Psoas muscle (tissue), 8 donors: ENCODE measurements around the gene DNAH8. TPM values are rescaled to one million over a fixed set of nuclear protein-coding genes. Genes with fewer than 3 reads are reported as not detected.

ENCODE experiments used
- ATAC-seq, 4 donors: fragments of 200-7000 bp; cut with Tn5 transposase; one replicate each; pipeline ENCODE4 v1.9.1; 2020; ENCODE audit warnings: moderate library complexity in 3 of 4, mild to moderate bottlenecking in 2 of 4
- DNase-seq, 2 donors: peaks; one replicate each; pipeline ENCODE4 v3.0.0-alpha.2; 2020
- H3K27ac ChIP-seq: fragments of 200-600 bp; one replicate; pipeline ENCODE4 v1.8.0; 2022
- H3K27me3 ChIP-seq, 3 donors: fragments of 200-600 bp in 1 of 3; one replicate each; pipeline versions ENCODE4 v1.6.1 to v1.8.0; 2013 to 2022; ENCODE audit warnings: low read length in 2 of 3, mild to moderate bottlenecking in 2 of 3, moderate library complexity in 1 of 3; ENCODE audit not compliant: insufficient read depth in 3 of 3
- H3K36me3 ChIP-seq, 2 donors: fragments of 200-600 bp in 1 of 2; one replicate each; pipeline versions ENCODE4 v1.6.1 to v1.8.0; 2013 to 2022; ENCODE audit warnings: low read depth in 1 of 2, mild to moderate bottlenecking in 1 of 2, moderate library complexity in 1 of 2; ENCODE audit not compliant: insufficient read depth in 1 of 2
- H3K4me1 ChIP-seq: fragments of 200-600 bp; one replicate; pipeline ENCODE4 v1.8.0; 2022
- H3K4me3 ChIP-seq: fragments of 200-600 bp; one replicate; pipeline ENCODE4 v1.8.0; 2022; ENCODE audit warnings: mild to moderate bottlenecking
- H3K9me3 ChIP-seq: fragments of 200-600 bp; one replicate; pipeline ENCODE4 v1.8.0; 2022
- CTCF ChIP-seq: fragments of 200-600 bp; IDR thresholded peaks from one replicate; pipeline ENCODE4 v1.8.0; 2022; ENCODE audit warnings: antibody characterized with exemption
- WGBS, 3 donors: extraction: QIAGEN DNeasy Blood & Tissue Kit; methylation state at CpG; one replicate each; pipeline versions ENCODE4 v1.1.6 to v1.1.7; 2013; 5-methylcytosine and 5-hydroxymethylcytosine counted together
- intact Hi-C, 2 donors: fragments of 100-400 bp; cut with DNase I; formaldehyde crosslinking; loops; one replicate each; pipeline versions ENCODE4 v1.11.0 to v1.14.2; 2022
- polyA plus RNA-seq, 3 donors: library from polyadenylated mRNA; stranded (reverse); fragments of 200-250 nt; gene quantifications; one replicate each; pipeline ENCODE4 v1.2.3, GENCODE V29; 2013
- total RNA-seq, 4 donors: library from RNA; stranded (reverse); fragmentation: NEBNext Ultra II Directional in 2 of 4; extraction: Animal tissue kit (Norgen Biotek cat#: 25700) in 2 of 4; gene quantifications; one replicate each; pipeline versions ENCODE4 v1.2.1 to v1.2.4, GENCODE V29; 2021 to 2023
- donor health status: healthy with polysubstance abuse.
- donor health status: DM: no; HTN: no; CAD: no; lungs with moderate emphysema.
- donor health status: Bipolar disorder and iron deficiency.
- donor health status: healthy.
- donor health status: DM: yes; HTN: yes; CAD: no.
- donor health status: DM: no; HTN: no; CAD: no.
- donor health status: DM: no; HTN: no; CAD: no.
- donor health status: DM: yes; HTN: yes; CAD: no.

DNAH8 gene
- total and polyA plus RNA-seq, 7 donors, result 0.02 TPM; not detected in 6

- TF ChIP-seq CTCF, result no peak
- no peaks in the 10 kb centered on the region for H3K9me3 ChIP-seq
- H3K27me3 ChIP-seq, result no peaks in the 10 kb centered on the region
- DNase-seq, result no peak
- no peak for ATAC-seq
- H3K36me3 ChIP-seq, result peaks cover 0 to 74% of the 10 kb centered on the region in 2 donors
- intact Hi-C loops, result loop anchor here in 1 of 2 donors (10.0 kb wide), 1 partner anchor 642 kb away; no protein-coding TSS in a partner anchor
- H3K4me3 ChIP-seq, result no peak overlapping the region
- H3K4me1 ChIP-seq, result no peaks in the 10 kb centered on the region
- WGBS, 3 donors, result 77 to 85% (median 83%) methylated on average over 1 of the region's 1 CpG
- H3K27ac ChIP-seq, result no peak overlapping the region
Observed at GRCh38 chr6:38676974-38677544, 38.1 kb upstream of the DNAH8 start.

- WGBS, 3 donors, result 85 to 90% (median 89%) methylated on average over 7 of the region's 7 CpGs
- Histone ChIP-seq H3K27ac (no peak overlapping the region), H3K4me3 (no peak overlapping the region), H3K27me3 (no peaks in the 10 kb centered on the region), H3K9me3 (no peaks in the 10 kb centered on the region), H3K4me1 (no peaks in the 10 kb centered on the region), H3K36me3 (peaks cover 0 to 83% of the 10 kb centered on the region in 2 donors)
- TF ChIP-seq CTCF, result no peak
- intact Hi-C loops, result loop anchor here in 1 of 2 donors (10.0 kb wide), 1 partner anchor 643 kb away; no protein-coding TSS in a partner anchor
- DNase-seq, result no peak
- ATAC-seq, result no peak
Observed at GRCh38 chr6:38678178-38678760, 36.8 kb upstream of the DNAH8 start.

- DNase-seq, result no peak
- no peaks in the 10 kb centered on the region for H3K9me3 ChIP-seq
- H3K4me1 ChIP-seq, result no peaks in the 10 kb centered on the region
- no peaks in the 10 kb centered on the region for H3K27me3 ChIP-seq
- no peak for ATAC-seq
- H3K4me3 ChIP-seq, result no peak overlapping the region
- no peak overlapping the region for H3K27ac ChIP-seq
- no peak for TF ChIP-seq CTCF
- WGBS, 3 donors, result 91 to 95% (median 95%) methylated on average over 1 of the region's 1 CpG
- peaks cover 0 to 95% of the 10 kb centered on the region in 2 donors for H3K36me3 ChIP-seq
- intact Hi-C loops, result loop anchor here in 1 of 2 donors (10.0 kb wide), 1 partner anchor 645 kb away; no protein-coding TSS in a partner anchor
Observed at GRCh38 chr6:38679668-38680067, 35.4 kb upstream of the DNAH8 start.

GRCh38 chr6:38681850-38682249, 33.3 kb upstream of the DNAH8 start:
- intact Hi-C loops, result no loop called here
- WGBS, 3 donors, result 93 to 100% (median 98%) methylated on average over 2 of the region's 2 CpGs
- no peaks in the 10 kb centered on the region for H3K9me3 ChIP-seq
- no peak for TF ChIP-seq CTCF
- ATAC-seq, result no peak
- H3K4me1 ChIP-seq, result no peaks in the 10 kb centered on the region
- no peaks in the 10 kb centered on the region for H3K27me3 ChIP-seq
- no peak overlapping the region for H3K4me3 ChIP-seq
- H3K27ac ChIP-seq, result no peak overlapping the region
- no peak for DNase-seq
- peaks cover 2 to 76% of the 10 kb centered on the region in 2 donors for H3K36me3 ChIP-seq
